OCI-LY7 (cell line): ENCODE measurements around the gene CTSC.

ENCODE experiments used
- EZH2phosphoT487 ChIP-seq: fragments of 200-600 bp; sonication (generic); IDR thresholded peaks from 2 replicates; pipeline ENCODE4 v1.6.1; 2018; ENCODE audit warnings: low read depth, borderline replicate concordance, mild to moderate bottlenecking, mixed run types, antibody characterized with exemption, low read length, moderate library complexity, mixed read lengths
- TF ChIP-seq, protein P1 (sequence below): fragments of 200-600 bp; sonication (generic); conservative IDR thresholded peaks from 2 replicates; pipeline ENCODE4 v1.5.1; 2014; ENCODE audit warnings: mild to moderate bottlenecking, antibody characterized with exemption, low read length, moderate library complexity, mixed read lengths

DNA sequence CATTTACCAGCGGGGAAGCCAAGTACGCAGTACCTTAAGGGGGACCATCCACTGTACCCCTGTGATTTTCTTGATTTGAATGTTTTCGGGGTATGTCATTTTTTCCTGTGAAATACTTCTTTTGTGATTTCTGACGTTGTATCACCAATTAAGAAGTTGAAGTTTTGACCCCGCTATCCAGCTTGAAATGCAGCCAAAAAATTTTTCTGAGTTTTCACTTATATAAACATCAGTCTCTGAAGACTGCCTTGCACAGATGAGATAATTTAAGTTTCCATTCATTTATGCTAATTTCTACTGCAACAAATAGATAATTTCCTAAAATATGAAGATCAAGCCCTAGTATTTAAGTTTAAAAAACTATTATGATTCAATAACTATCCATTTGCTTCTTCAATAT is 20.0 kb downstream of the CTSC start:
- TF ChIP-seq, protein P1, sequence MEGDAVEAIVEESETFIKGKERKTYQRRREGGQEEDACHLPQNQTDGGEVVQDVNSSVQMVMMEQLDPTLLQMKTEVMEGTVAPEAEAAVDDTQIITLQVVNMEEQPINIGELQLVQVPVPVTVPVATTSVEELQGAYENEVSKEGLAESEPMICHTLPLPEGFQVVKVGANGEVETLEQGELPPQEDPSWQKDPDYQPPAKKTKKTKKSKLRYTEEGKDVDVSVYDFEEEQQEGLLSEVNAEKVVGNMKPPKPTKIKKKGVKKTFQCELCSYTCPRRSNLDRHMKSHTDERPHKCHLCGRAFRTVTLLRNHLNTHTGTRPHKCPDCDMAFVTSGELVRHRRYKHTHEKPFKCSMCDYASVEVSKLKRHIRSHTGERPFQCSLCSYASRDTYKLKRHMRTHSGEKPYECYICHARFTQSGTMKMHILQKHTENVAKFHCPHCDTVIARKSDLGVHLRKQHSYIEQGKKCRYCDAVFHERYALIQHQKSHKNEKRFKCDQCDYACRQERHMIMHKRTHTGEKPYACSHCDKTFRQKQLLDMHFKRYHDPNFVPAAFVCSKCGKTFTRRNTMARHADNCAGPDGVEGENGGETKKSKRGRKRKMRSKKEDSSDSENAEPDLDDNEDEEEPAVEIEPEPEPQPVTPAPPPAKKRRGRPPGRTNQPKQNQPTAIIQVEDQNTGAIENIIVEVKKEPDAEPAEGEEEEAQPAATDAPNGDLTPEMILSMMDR, result no peak
- TF ChIP-seq EZH2phosphoT487, result no peak
